OCI-LY7 (cell line): ENCODE data around the gene ARL16. TPM values are rescaled to one million over a fixed set of nuclear protein-coding genes. Genes with fewer than 3 reads are reported as not detected.

ENCODE experiments used
- BruUV-seq: library from RNA; stranded (reverse); fragments of 400-500 nt; replicated peaks from 2 replicates; lab custom pipeline; 2021; lab: Mats Ljungman, UMichigan
- CTCF ChIA-PET: fragments of 300-600 bp; sonication (Branson Sonifier 250); formaldehyde crosslinking; loops from one replicate; lab custom pipeline; 2022; ENCODE audit warnings: antibody characterized with exemption; ENCODE audit not compliant: unreplicated experiment; lab: Charles Lee
- POLR2A ChIA-PET: fragments of 300-600 bp; sonication (Branson Sonifier 250); formaldehyde crosslinking; loops from one replicate; lab custom pipeline; 2022; ENCODE audit warnings: antibody characterized with exemption; lab: Charles Lee
- DNase-seq: peaks from one replicate; pipeline ENCODE4 v3.0.0-alpha.2; 2015; ENCODE audit warnings: low spot score
- H2AFZ ChIP-seq: fragments of 200-600 bp; sonication (generic), shearing (Covaris generic); 2 replicates; pipeline ENCODE4 v1.6.1; 2014; ENCODE audit warnings: mild to moderate bottlenecking, antibody characterized with exemption, low read length, moderate library complexity
- H3K27ac ChIP-seq: fragments of 200-600 bp; sonication (generic); 2 replicates; pipeline ENCODE4 v1.5.1; 2014; ENCODE audit warnings: mixed run types, low read depth, mild to moderate bottlenecking, moderate library complexity, low read length, inconsistent platforms; ENCODE audit not compliant: poor library complexity, severe bottlenecking
- H3K36me3 ChIP-seq: fragments of 200-600 bp; sonication (generic); 2 replicates; pipeline ENCODE4 v1.6.1; 2014; ENCODE audit warnings: mild to moderate bottlenecking, antibody characterized with exemption, low read length, moderate library complexity, mixed read lengths; ENCODE audit not compliant: insufficient read depth
- H3K4me1 ChIP-seq: fragments of 200-600 bp; sonication (generic); 2 replicates; pipeline ENCODE4 v1.5.1; 2014; ENCODE audit warnings: mild to moderate bottlenecking, low read length; ENCODE audit not compliant: insufficient read depth, poor library complexity, severe bottlenecking
- H3K4me2 ChIP-seq: fragments of 200-600 bp; sonication (generic); 2 replicates; pipeline ENCODE4 v1.6.1; 2014; ENCODE audit warnings: mild to moderate bottlenecking, low read length
- H3K4me3 ChIP-seq: fragments of 200-600 bp; sonication (generic); 2 replicates; pipeline ENCODE4 v1.5.1; 2014; ENCODE audit warnings: mild to moderate bottlenecking, low read depth, low read length; ENCODE audit not compliant: poor library complexity, severe bottlenecking
- H3K79me2 ChIP-seq: fragments of 200-600 bp; sonication (generic); 2 replicates; pipeline ENCODE4 v1.6.1; 2016; ENCODE audit warnings: low read depth, mild to moderate bottlenecking, low read length, moderate library complexity, mixed read lengths; ENCODE audit not compliant: insufficient read depth
- H3K9me2 ChIP-seq: fragments of 200-600 bp; sonication (generic); 2 replicates; pipeline ENCODE4 v1.6.1; 2016; ENCODE audit warnings: mild to moderate bottlenecking, low read length, mixed read lengths; ENCODE audit not compliant: insufficient read depth
- H3K9me3 ChIP-seq: fragments of 200-600 bp; sonication (generic); 2 replicates; pipeline ENCODE4 v1.6.1; 2014; ENCODE audit warnings: mild to moderate bottlenecking, mixed run types, low read length, mixed read lengths
- H4K20me1 ChIP-seq: fragments of 200-600 bp; sonication (generic); 2 replicates; pipeline ENCODE4 v1.6.1; 2014; ENCODE audit warnings: mild to moderate bottlenecking, antibody characterized with exemption, low read length, moderate library complexity, mixed read lengths; ENCODE audit not compliant: insufficient read depth
- EZH2phosphoT487 ChIP-seq: fragments of 200-600 bp; sonication (generic); IDR thresholded peaks from 2 replicates; pipeline ENCODE4 v1.6.1; 2018; ENCODE audit warnings: low read depth, borderline replicate concordance, mild to moderate bottlenecking, mixed run types, antibody characterized with exemption, low read length, moderate library complexity, mixed read lengths
- intact Hi-C: fragments of 100-400 bp; cut with micrococcal nuclease; formaldehyde crosslinking; loops from one replicate; pipeline ENCODE4 v1.10.0; 2022; ENCODE audit not compliant: unreplicated experiment
- total RNA-seq, 2 experiments: library from RNA; depleted of rRNA in 1 of 2; stranded (reverse); fragments of >200 nt in 1 of 2; shearing (Covaris generic) in 1 of 2; gene quantifications; 2 replicates each; pipeline ENCODE4 v1.2.3, GENCODE V29; 2014 to 2022
- TF ChIP-seq, protein P1 (sequence below): fragments of 200-600 bp; sonication (generic); conservative IDR thresholded peaks from 2 replicates; pipeline ENCODE4 v1.5.1; 2014; ENCODE audit warnings: mild to moderate bottlenecking, antibody characterized with exemption, low read length, moderate library complexity, mixed read lengths

The ARL16 gene
- total RNA-seq, 2 experiments from 2014 or later: 49.8 to 86.1 TPM

DNA sequence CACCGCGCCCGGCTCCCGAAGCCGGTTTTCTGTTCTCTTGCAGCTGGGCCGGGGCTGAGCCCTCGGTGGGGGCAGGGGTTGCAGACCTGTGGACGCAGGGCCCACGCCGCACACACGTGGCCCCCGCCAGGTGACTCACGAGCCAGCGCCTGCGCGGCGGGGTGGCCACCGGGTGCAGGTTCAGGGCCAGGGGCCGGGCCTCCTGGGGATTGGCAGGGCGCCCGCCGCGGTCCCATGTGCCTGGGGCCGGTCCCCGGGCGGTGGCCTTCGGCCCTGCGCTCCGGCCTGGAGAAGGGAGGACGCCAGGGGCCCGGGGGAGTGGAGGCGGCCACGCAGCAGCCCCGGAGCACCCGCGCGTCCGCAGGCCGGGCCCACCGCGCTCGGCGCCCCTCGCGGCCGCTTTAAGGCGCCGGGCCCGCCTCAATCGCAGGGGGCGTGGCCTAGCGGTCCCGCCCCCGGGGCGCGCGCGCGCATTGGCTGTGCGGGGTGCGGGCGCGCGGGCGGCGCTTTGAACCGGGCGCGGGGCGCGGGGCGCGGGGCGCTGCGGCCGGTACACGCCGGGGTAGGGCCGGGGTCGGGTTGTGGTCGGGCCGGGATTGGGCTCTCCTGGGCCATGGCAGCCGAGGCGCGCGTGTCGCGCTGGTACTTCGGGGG lies 28.3 kb upstream of the ARL16 start, which contains the start of gene SLC25A10:
Gene SLC25A10 (plus strand): TSS at position 471 of the 654 bp plus-strand sequence. CDS start 143 bp downstream, at position 614.
- Histone ChIP-seq H3K27ac (peak within 1 kb of the TSS; percentile 35), H2AFZ (peak within 1 kb of the TSS; percentile 19; the same call in 1 of the 2 replicates), H3K4me1 (peaks cover 27% of the 10 kb centered on the region), H3K9me2 (no peaks in the 10 kb centered on the region), H3K4me3 (peak within 1 kb of the TSS; percentile 76), H4K20me1 (no peaks in the 10 kb centered on the region), H3K36me3 (peaks cover 36% of the 10 kb centered on the region), H3K4me2 (peak within 1 kb of the TSS; percentile 93), H3K9me3 (no peaks in the 10 kb centered on the region), H3K79me2 (peaks cover 8% of the 10 kb centered on the region; the same call in 1 of the 2 replicates)
- peak; percentile 93 for DNase-seq
- ChIA-PET POLR2A (interaction anchor here (1.1 to 1.5 kb wide), 3 partner anchors 9 to 152 kb away, joined by 3 to 10 read pairs (median 5); partner anchors contain the start of gene MRPL12), CTCF (no interaction called here)
- BruUV-seq: no TSS peak
- TF ChIP-seq, protein P1, sequence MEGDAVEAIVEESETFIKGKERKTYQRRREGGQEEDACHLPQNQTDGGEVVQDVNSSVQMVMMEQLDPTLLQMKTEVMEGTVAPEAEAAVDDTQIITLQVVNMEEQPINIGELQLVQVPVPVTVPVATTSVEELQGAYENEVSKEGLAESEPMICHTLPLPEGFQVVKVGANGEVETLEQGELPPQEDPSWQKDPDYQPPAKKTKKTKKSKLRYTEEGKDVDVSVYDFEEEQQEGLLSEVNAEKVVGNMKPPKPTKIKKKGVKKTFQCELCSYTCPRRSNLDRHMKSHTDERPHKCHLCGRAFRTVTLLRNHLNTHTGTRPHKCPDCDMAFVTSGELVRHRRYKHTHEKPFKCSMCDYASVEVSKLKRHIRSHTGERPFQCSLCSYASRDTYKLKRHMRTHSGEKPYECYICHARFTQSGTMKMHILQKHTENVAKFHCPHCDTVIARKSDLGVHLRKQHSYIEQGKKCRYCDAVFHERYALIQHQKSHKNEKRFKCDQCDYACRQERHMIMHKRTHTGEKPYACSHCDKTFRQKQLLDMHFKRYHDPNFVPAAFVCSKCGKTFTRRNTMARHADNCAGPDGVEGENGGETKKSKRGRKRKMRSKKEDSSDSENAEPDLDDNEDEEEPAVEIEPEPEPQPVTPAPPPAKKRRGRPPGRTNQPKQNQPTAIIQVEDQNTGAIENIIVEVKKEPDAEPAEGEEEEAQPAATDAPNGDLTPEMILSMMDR: no peak
- intact Hi-C loops: loop anchor here (1.0 to 2.0 kb wide), 2 partner anchors 9 to 215 kb away; partner anchors contain the start of genes MAFG and MRPL12

DNA sequence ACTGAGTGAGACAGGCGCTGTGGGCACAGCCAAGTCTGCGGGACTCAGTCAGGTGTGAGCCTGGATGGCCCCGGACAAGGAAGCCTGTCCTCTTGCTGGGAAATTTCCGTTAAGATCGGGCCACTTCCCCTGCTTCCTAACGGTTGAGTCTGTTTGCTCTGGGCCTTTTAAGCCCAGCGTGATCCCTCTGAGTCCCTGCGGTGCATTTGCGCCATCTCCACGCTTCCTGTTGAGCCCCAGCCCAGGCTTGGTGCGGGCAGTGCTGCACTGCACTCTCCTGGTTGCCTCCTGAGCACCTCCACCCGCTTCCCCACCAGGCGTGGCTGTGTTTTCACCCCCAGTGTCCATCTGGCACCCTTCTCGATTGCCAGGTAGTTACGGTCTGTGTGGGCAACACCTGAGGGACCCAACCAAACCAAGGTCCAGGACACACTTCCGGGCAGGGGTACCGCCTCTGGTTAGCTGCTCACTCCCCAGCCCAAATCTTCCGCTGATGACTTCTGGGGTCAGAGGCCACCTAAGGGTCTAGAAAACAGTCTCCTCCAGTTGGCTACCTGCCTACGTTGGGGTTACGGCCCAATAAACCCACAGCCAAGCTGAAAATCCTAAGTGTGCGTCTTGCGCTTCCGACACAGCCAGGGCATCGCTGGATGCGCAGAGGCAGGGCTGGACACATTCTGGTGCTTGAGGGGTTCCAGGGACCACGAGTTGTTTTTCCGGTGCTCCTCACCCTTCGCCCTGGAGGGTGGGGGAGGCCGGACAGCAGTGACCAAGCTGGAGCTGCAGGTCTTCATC lies 27.1 kb upstream of the ARL16 start:
- intact Hi-C loops: loop anchor here (1.0 kb wide), 1 partner anchor 7 kb away; the partner anchor contains the start of gene MRPL12
- DNase-seq: peak; percentile 34
- peak overlapping the region; percentile 93 for H3K4me2 ChIP-seq
- peak overlapping the region; percentile 35 for H3K27ac ChIP-seq
- ChIA-PET POLR2A (interaction anchor here (0.6 to 1.1 kb wide), 4 partner anchors 8 to 153 kb away, joined by 3 to 5 read pairs (median 4); partner anchors contain the start of gene MRPL12), CTCF (no interaction called here)
- no peaks in the 10 kb centered on the region for H4K20me1 ChIP-seq
- peaks cover 12% of the 10 kb centered on the region for H3K79me2 ChIP-seq
- H3K4me3 ChIP-seq: no peak overlapping the region
- no peaks in the 10 kb centered on the region for H3K9me2 ChIP-seq
- no peaks in the 10 kb centered on the region for H3K9me3 ChIP-seq
- no peak overlapping the region for H2AFZ ChIP-seq
- H3K4me1 ChIP-seq: peaks cover 27% of the 10 kb centered on the region
- peaks cover 44% of the 10 kb centered on the region for H3K36me3 ChIP-seq
- TF ChIP-seq, protein P1: no peak
- no peak for TF ChIP-seq EZH2phosphoT487
- no TSS peak for BruUV-seq
